ENCODE data around the gene GLMN.

GRCh38 chr1:92244376-92244775 is 54.4 kb downstream of the GLMN start:
- no peak for TF ChIP-seq ZNF184 (tag by site-specific recombination; IDR thresholded peaks at IDR 0.05)
- TF ChIP-seq KLF10 (tag by site-specific recombination; IDR thresholded peaks at IDR 0.05), result no peak
- no peak for TF ChIP-seq CTCF (tag by site-specific recombination; IDR thresholded peaks at IDR 0.05)
- no peak for TF ChIP-seq MYNN (tag by site-specific recombination; IDR thresholded peaks at IDR 0.05; ENCODE audit: borderline replicate concordance)
- no peak for TF ChIP-seq ZNF292 (tag by site-specific recombination; IDR thresholded peaks at IDR 0.05; ENCODE audit: borderline replicate concordance, low read depth)
- no peak for TF ChIP-seq ZNF274 (IDR thresholded peaks at IDR 0.05; ENCODE audit: low read length)
- no peak for TF ChIP-seq ZNF274 (tag by site-specific recombination; IDR thresholded peaks at IDR 0.05; ENCODE audit: borderline replicate concordance)
- TF ChIP-seq ZNF157 (tag by site-specific recombination; IDR thresholded peaks at IDR 0.05), result no peak
- no peak for TF ChIP-seq ZSCAN4 (tag by site-specific recombination; IDR thresholded peaks at IDR 0.05)
- TF ChIP-seq ZNF280C (tag by site-specific recombination; IDR thresholded peaks at IDR 0.05), result no peak
- TF ChIP-seq PRDM10 (tag by site-specific recombination; IDR thresholded peaks at IDR 0.05), result no peak
- no peak for TF ChIP-seq SP7 (tag by site-specific recombination; IDR thresholded peaks at IDR 0.05)
- TF ChIP-seq ATF2 (tag by site-specific recombination; IDR thresholded peaks at IDR 0.05; ENCODE audit: low read depth), result no peak
- no peak for TF ChIP-seq ZNF133 (tag by site-specific recombination; IDR thresholded peaks at IDR 0.05)

All from HEK293 (cell line).